GM12872 (cell line): Measurements from ENCODE around the gene FGFR2.

Source experiments
- TF ChIP-seq, protein P1 (sequence below): IDR thresholded peaks from 3 replicates; pipeline ENCODE4 v1.5.1; 2011; ENCODE audit warnings: low read depth, mild to moderate bottlenecking, low read length, moderate library complexity; ENCODE audit not compliant: insufficient read depth

FGFR2 gene

DNA sequence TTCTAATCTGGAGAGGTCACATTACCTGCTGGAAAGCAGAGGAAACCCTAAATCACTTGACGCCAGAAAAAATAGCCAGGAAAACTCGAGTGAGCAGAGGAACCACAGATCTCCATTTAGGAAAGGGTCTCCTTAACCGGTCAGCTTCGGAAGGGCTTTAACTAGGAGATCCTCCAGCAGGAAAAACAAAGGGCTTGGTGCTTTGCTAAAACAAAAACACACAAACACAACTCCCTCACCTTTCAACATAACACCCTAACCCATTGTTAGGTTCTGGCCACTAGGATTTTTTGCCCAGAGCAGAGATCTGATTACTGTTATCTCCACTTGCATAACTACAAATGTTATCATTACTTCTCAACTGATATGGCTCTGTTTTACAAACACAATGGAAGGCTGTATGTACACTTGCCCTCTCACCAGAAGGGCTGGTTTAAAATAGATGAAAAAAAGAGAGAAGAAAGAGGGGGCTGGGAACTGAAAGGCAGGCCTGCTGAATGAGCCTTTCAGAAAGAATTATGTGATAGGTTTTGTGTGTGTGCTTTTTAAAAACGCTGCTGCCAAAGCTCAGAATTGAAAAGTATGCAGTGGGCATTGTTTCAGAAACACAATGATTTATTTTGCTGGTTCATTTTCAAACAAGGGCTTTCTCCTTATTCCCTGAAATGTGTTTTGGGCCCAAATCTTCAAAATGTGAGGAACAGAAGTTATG is 161.5 kb downstream of the FGFR2 start:
- TF ChIP-seq, protein P1, sequence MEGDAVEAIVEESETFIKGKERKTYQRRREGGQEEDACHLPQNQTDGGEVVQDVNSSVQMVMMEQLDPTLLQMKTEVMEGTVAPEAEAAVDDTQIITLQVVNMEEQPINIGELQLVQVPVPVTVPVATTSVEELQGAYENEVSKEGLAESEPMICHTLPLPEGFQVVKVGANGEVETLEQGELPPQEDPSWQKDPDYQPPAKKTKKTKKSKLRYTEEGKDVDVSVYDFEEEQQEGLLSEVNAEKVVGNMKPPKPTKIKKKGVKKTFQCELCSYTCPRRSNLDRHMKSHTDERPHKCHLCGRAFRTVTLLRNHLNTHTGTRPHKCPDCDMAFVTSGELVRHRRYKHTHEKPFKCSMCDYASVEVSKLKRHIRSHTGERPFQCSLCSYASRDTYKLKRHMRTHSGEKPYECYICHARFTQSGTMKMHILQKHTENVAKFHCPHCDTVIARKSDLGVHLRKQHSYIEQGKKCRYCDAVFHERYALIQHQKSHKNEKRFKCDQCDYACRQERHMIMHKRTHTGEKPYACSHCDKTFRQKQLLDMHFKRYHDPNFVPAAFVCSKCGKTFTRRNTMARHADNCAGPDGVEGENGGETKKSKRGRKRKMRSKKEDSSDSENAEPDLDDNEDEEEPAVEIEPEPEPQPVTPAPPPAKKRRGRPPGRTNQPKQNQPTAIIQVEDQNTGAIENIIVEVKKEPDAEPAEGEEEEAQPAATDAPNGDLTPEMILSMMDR: no peak

- TF ChIP-seq, protein P1: no peak
Observed at GRCh38 chr10:121436281-121436629, 162.0 kb downstream of the FGFR2 start.

DNA sequence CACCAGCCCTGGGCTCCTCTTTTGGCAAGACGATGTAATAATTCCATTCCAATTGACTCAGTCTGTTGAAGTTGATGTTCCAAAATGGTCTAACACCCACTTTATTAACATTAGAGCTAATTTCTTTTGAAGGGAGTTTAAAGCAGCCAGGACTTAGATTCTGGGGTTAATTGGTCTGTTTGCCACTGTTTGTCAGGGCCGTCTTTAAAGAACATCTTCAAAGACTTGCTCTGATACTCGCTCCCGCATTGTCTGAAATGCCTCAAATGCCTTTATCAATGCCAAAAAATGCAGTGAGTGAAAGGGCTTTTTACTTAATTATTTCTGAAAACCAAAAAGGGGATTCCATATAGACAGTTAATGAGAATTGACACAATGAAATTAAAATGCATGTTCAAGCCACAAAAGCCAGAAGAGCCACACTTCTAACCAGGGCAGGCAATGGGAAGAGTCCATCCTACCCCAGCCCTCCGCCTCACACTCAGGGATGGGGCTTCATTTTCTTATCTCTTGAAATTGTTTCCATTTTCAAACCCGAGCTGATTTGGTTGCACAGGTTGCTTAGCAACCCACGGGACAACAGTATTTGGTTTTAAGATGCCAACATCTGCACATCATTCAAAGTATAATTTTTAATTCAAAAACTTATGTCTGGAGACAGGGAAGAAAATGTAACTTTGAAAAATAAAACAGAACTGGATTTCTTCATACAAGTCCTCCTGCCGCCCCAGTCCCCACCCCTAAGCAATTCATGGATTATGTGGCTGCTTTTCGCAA is 163.0 kb downstream of the FGFR2 start:
- TF ChIP-seq, protein P1: no peak

DNA sequence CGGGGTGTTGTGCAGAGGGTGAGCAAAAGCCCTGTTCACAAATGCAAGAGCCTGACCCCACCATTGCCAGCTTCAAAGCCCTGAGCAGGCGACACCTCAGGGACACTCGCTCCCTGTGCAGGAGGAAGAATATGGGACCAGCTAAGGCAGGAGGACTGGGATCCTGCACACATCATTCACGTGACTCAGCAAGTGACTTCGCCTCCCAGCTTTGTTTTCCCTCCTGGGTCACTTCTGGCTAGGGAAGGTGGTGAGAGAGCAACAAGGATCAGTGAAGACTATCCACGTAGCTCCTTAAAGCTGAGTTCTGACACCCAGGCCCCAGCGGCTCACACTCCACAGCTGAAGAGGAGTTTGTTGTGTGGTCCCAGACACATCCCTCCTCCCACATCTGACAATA is 164.3 kb downstream of the FGFR2 start:
- TF ChIP-seq, protein P1: no peak

DNA sequence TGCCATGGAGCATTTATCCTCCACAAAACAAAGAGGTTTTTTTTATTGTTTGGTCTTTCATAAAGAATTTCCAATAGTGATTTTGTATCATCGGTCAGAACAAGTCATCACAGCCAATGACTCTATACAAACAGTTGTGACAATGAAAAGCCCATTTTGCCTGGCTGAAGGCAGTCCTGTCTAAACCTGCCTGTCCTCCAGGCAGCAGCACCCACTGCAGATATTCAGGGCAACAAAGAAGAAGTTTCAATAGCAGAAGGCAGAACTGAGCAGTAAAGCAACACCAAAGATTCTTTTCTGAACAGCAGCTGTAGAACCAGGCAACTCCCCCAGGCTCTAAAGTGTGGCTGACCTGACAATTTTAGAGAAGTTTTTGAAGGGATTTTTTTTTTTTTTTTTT is 169.4 kb downstream of the FGFR2 start:
- TF ChIP-seq, protein P1: no peak
